HG03521 (cell line): ENCODE data around the gene ARID2.

Source experiments
- ATAC-seq: cut with Tn5 transposase; IDR thresholded peaks from one replicate; pipeline ENCODE4 v1.9.1; 2021; ENCODE audit warnings: mild to moderate bottlenecking, moderate library complexity; ENCODE audit not compliant: unreplicated experiment

The ARID2 gene

GRCh38 chr12:45849289-45849688 is 119.8 kb downstream of the ARID2 start:
- ATAC-seq = no peak

- no peak for ATAC-seq
Observed at GRCh38 chr12:45850302-45850701, 120.8 kb downstream of the ARID2 start.

GRCh38 chr12:45852508-45852907 is 123.0 kb downstream of the ARID2 start:
- ATAC-seq = no peak

GRCh38 chr12:45853550-45853949 is 124.0 kb downstream of the ARID2 start:
- ATAC-seq = no peak

DNA sequence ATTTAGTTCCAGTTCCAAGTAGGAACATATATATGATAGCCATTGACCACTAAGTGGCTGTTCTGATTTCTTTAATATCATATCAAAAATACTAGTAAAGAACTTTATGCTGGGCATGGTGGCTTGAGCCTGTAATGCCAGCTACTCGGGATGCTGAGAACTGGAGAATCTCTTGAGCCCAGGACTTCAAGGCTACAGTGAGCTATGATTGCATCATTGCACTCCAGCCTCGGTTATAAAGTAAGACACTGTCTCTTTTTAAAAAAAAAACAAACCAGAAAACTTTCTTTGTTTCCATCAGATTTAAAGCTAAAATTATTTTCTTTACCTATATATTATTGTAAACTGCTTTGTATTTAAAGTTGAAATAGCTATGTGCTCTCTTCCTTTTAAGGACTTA is 133.8 kb downstream of the ARID2 start:
- no peak for ATAC-seq

GRCh38 chr12:45866299-45866698 is 136.8 kb downstream of the ARID2 start:
- ATAC-seq = no peak

- ATAC-seq = no peak
Observed at GRCh38 chr12:45872446-45872845, 142.9 kb downstream of the ARID2 start.

DNA sequence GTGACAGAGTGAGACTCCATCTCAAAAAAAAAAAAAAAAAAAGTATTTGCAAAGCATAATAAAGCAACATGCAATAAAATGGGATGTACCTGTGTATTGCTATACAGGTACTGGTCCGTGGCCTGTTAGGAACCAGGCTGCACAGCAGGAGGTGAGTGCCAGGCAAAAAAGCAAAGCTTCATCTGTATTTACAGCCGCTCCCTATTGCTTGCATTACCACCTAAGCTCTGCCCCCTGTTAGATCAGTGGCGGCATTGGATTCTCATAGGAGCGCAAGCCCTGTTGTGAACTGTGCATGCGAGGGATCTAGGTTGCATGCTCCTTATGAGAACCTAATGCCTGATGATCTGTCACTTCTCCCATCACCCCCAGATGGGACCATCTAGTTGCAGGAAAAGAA is 147.6 kb downstream of the ARID2 start:
- no peak for ATAC-seq

DNA sequence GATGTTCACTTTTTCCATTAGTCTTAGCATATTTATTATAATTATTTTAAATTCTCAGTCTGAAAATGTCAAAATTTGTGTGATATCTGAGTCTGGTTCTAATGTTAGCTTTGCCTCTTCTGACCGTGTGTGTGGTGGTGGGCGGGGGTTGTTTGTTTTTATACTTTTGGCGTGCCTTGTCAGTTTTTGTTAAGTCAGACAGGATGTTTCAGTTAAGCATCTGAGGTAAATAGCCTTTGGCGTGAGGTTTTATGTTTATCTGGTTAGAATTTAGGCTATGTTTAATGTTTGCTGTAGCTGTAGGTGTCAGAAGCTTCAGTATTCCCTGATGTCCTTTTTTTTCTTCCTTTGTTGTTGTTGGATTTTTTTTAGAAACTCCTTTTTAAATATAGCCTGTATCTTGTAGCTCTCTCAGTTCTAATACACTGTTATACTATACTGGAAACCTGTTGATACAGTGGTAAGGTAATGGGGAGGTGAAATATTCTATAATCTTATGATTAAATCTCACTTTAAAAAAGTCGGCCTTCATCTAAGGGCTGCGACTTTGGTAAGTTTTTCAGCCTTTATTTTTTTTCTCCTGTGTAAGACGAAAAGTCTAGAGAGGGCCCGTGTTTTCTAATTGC is 149.2 kb downstream of the ARID2 start:
- no peak for ATAC-seq

DNA sequence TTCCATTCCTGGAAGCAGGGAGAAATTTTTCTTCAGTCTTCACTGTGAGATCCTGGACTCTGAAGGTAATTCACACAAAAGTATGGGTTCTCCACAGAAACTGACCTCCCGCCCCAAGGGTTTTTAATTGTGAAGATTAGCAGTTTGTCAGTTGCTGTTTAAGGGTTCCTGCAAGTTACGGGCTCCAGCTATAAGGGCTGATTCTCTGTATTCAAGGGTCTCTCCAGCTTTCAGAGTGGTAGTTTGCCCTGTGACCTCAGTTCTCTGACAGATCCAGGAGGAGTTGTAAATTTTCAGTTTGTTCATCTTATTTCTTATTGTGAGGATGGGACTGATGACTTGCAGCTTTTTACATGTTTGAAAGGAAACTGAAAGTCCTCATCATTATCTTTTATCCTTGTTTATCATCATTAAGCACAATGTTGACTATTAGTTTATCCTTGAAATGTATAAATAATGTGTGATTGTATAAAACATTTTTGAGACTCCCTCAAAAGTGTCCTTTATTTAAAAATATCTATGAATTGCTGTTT is 149.9 kb downstream of the ARID2 start:
- no peak for ATAC-seq

- ATAC-seq = no peak
Observed at GRCh38 chr12:45880533-45880932, 151.0 kb downstream of the ARID2 start.

DNA sequence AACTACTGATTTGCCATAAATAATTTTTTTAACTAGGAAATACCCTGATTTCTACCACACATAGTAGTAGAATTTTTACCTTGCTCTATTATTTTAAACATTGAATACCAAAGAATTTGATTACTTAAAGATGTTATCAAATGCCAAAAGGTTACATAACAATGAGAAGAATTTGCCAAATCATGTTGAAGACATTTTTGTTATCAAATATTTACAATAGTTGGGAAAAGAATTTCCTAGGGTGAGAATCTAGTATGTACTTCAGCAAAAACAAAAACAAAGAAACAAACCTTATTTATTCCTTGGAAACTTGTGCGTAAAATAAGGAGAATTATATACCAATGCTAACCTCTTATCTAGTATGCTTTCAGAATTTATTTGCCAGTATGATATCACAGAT is 153.7 kb downstream of the ARID2 start:
- no peak for ATAC-seq

GRCh38 chr12:45886685-45887084 is 157.2 kb downstream of the ARID2 start:
- no peak for ATAC-seq

GRCh38 chr12:45887544-45887943 is 158.0 kb downstream of the ARID2 start:
- no peak for ATAC-seq

- ATAC-seq = no peak
Observed at GRCh38 chr12:45890276-45890675, 160.8 kb downstream of the ARID2 start.

- ATAC-seq = no peak
Observed at GRCh38 chr12:45893240-45893639, 163.7 kb downstream of the ARID2 start.

DNA sequence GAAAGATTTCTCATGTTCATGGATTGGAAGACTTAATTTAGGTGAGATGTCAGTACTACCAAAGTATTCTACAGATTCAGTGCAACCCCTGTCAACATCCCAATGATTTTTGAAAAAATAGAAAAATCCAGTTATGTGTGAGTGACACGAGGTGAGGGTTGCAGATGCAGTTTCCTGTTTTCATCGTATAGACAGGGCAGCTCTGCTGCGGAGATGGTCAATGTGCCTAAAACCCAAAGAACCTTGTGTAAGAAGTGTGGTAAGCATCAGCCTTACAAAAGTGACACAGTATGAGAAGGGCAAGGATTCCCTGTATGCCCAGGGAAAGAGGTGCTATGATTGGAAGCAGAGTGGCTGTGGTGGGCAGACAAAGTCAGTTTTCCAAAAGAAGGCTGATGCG is 166.5 kb downstream of the ARID2 start:
- ATAC-seq = no peak

DNA sequence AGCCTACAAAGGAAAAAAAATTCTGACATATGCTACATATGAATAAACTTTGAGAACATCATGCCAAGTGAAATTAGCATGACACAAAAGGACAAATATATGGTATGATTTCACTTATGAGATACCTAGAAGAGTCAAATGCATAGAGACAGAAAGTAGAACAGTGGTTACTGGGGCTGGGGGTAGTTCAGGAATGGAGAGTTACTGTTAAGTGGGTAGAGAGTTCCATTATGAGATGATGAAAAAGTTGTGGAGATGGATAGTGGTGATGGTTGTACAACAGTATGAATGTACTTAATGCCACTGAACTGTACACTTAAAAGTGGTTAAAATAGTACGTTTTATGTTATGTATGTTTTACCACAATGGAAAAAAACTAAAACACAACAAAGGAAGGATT is 168.6 kb downstream of the ARID2 start:
- no peak for ATAC-seq

DNA sequence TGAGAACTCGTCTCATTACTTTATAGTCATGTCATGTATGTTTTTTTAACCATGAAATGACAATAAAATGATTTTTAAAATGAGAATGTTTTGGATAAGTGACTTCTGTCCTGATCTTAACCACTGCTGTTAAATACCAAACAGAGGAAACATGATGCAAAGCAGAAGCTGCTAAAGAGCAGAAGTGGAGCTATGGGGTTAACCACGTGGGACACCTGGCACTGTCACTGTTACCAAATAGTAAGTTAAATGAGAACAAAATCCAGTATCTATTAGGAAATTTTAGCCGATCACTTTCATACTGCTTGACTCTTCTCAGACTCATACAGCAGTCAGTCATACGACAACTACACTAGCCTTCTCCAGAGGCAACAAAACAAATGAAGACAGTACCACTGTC is 178.4 kb downstream of the ARID2 start:
- no peak for ATAC-seq

- no peak for ATAC-seq
Observed at GRCh38 chr12:45909041-45909713, 179.7 kb downstream of the ARID2 start.

- ATAC-seq = no peak
Observed at GRCh38 chr12:45912774-45913173, 183.3 kb downstream of the ARID2 start.

- no peak for ATAC-seq
Observed at GRCh38 chr12:45913631-45914030, 184.1 kb downstream of the ARID2 start.

- peak; percentile 46 for ATAC-seq
Observed at GRCh38 chr12:45914090-45914489, 184.6 kb downstream of the ARID2 start.
